GM18907 (cell line): ENCODE results near the gene PPM1J.
A peak's percentile ranks its signal among the peaks of the same experiment; 100 is the strongest.

ENCODE experiments used
- ATAC-seq: cut with Tn5 transposase; IDR thresholded peaks from one replicate; pipeline ENCODE4 v1.9.1; 2021; ENCODE audit warnings: mild to moderate bottlenecking, moderate library complexity; ENCODE audit not compliant: unreplicated experiment

The PPM1J gene

DNA sequence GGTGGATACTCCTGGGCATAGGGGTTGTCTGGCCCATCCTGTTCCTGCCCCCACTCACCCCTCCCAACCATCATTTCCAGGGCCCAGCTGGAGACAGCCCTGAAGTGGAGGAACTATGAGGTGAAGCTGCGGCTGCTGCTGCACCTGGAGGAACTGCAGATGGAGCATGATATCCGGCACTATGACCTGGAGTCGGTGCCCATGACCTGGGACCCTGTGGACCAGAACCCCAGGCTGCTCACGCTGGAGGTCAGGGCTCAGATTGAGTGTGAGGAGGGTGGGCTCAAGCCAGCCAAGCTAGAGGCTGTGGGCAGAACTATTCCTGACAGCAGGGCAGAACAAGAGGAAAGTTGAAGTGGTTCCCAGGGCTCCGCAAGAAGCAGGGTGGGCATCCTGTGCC, 22.5 kb downstream of the PPM1J start:
- ATAC-seq, result no peak

- no peak for ATAC-seq
Measured at GRCh38 chr1:112689842-112690237, 25.3 kb downstream of the PPM1J start.

- no peak for ATAC-seq
Measured at GRCh38 chr1:112689196-112689841, 25.8 kb downstream of the PPM1J start.

- ATAC-seq, result no peak
Measured at GRCh38 chr1:112688781-112689193, 26.3 kb downstream of the PPM1J start.

GRCh38 chr1:112687785-112688496, 27.2 kb downstream of the PPM1J start:
- no peak for ATAC-seq

GRCh38 chr1:112687361-112687760, 27.8 kb downstream of the PPM1J start:
- no peak for ATAC-seq

DNA sequence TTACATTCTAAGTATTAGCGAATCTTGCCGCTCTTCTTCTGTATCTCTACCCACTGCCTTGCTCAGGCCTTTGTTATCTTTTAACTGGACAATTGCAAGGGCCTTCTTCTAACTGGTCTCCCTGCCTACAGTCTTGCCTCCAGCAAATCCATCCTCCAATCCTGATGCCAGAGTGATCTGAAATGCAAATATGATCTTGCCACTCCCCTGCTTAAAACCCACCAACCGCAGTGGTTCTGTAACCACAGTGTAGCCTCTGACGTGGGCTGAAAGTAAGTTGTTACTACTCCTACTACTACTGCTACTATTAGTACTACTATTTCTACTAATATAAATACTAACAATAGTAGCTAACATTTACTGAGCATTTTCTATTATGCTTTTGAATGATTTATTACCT, 28.3 kb downstream of the PPM1J start:
- no peak for ATAC-seq

DNA sequence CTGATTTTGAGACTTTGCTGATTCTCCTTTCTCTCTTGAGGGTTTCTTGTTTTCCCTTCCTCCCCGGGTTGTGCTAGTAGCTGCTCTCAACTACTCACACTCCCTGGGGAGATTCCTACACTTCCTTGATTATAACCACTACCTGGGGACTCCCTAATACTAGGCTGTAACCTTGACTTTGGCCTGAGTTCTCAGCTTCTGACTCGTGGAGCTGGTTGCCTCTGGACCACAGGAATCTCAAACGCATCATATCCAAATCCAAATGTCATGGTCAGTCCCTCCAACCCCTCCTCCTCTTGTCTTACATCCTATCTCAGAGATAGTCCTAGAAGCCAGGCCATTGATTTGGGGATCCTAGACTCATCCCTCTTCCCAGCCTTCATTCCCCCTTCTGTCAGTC, 28.7 kb downstream of the PPM1J start:
- ATAC-seq, result no peak

DNA sequence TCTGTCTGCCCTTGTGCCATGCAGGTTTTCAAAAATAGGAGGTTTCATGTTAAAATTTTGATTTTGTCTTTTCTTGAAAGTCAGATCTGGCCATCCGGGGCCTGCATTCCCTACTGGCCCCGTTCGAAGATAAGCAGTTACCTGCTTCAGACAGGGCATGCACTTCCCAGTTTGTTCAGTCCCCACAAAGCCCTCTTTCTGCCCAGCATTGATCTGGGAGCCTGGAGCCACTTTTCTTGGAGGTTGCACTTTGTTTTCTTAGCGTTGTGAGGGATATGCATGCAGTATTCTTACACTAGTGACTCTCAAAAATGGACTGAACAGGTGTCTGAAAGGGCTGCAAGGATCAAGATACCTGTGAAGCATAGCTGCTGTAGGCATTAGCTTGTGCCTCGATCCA, 29.2 kb downstream of the PPM1J start:
- no peak for ATAC-seq

DNA sequence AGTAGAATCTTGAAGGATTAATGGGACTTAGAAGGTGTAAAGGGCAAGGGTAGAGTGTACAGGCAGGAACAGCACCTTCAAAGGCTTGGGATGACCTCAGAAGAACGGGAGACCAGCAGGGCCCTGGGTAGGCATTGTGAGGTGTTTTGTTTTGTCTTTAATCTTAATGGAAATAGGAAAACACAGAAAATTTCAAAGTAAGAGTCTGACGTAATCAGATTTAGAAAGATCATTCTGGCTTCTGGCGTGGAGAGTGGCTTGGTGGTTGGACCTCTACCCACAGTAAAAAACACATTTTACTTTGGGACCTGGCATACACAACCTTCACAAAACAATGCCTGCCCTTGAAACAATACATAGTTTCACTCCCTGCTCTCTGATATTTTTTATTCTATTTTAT, 36.5 kb downstream of the PPM1J start:
- ATAC-seq, result no peak

GRCh38 chr1:112677501-112677900, 37.6 kb downstream of the PPM1J start:
- no peak for ATAC-seq

GRCh38 chr1:112676543-112676942, 38.6 kb downstream of the PPM1J start:
- ATAC-seq, result no peak

DNA sequence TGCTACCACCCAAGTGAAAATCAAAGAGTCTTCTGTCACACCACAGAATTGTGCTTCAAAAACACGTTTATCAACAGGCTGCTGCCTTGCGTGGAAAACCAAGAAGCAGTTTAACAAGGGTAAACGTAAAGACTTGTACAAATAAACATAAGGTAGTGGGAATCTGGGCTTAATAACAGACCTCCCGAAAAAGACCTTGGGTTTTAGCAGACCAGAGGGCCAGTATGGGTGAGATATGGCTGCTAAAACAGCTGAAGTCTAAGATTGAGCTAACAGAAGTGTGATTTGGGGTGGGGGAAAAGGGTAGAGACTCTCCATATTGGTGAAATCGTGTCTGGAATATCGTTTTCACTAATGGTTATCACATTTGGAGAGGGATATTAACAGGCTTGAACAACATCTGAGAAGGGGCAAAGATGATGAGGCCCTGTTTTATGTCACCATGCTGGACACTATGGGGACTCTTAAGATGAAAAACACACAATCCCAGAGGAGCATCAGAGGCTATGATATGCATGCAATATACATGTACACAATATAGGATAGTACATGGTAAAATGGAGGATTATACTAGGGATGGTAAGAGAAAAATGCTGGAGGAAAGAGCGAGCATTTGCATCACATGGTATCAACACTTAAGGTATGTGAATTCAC, 39.3 kb downstream of the PPM1J start:
- ATAC-seq, result no peak

GRCh38 chr1:112674986-112675727, 40.0 kb downstream of the PPM1J start:
- peak; percentile 41 for ATAC-seq

- peak; percentile 74 for ATAC-seq
Measured at GRCh38 chr1:112674440-112674985, 40.6 kb downstream of the PPM1J start, which contains the start of gene MOV10. Gene MOV10, plus strand, starts transcription at chr1:112674659. Its CDS starts 254 bp downstream, at chr1:112674913.

- ATAC-seq, result peak; percentile 10
Measured at GRCh38 chr1:112673592-112674439, 41.3 kb downstream of the PPM1J start.

- no peak for ATAC-seq
Measured at GRCh38 chr1:112672842-112673241, 42.3 kb downstream of the PPM1J start.

- no peak for ATAC-seq
Measured at GRCh38 chr1:112672009-112672408, 43.1 kb downstream of the PPM1J start.

DNA sequence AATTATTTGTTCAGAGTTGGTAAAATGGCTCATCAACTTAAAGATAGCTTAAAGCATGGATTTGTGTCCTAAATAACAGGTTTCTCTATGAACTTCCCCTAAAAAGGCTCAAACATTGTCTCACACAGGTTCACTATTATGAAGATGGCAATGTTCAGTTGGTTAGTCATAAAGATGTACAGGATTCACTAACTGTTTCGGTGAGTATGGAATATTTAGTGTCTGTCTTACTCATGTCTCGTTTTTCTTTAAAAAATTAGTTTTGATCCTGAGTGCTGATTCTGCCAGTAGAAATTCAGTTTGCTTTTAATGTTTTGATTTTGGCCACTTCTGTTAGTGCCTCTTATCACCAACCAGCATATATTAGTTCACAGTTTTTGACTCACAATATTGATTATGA, 48.2 kb downstream of the PPM1J start:
- ATAC-seq, result no peak

DNA sequence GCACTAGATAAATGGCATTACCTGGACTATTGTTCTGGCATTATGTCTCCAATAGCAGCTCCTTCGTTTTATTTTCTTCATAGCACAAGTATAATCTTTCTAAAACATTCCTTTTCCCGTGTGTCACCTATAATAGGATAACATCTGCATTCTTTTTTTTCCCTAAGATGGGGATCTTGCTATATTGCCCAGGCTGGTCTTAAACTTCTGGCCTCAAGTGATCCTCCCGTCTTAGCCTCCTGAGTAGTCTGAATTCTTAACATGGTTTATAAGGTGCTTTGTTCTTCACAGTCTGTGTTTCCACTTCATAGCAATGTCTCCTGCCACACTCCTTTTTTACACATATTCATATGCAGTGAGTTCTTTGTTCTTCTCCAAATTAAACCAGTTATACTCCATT, 49.3 kb downstream of the PPM1J start:
- ATAC-seq, result no peak
